ENCODE results near the gene APLF.

GRCh38 chr2:68475576-68475975 lies 8.2 kb downstream of the APLF start:
- no peak for TF ChIP-seq CTCF (IDR thresholded peaks at IDR 0.05)
- no peak for TF ChIP-seq POLR2AphosphoS5 (IDR thresholded peaks at IDR 0.05; ENCODE audit: low read depth, low read length)
- TF ChIP-seq PBX3 (IDR thresholded peaks at IDR 0.05), result no peak
- TF ChIP-seq NFIC (IDR thresholded peaks at IDR 0.05; ENCODE audit: borderline replicate concordance), result no peak
- no peak for TF ChIP-seq TCF12 (IDR thresholded peaks at IDR 0.05)
- no peak for TF ChIP-seq GABPA (IDR thresholded peaks at IDR 0.05; ENCODE audit: low read depth)
- no peak for TF ChIP-seq RAD21 (IDR thresholded peaks at IDR 0.05; ENCODE audit: low read length)

All from SK-N-SH (cell line).